Muscle of arm (tissue), 14 donors: ENCODE measurements around the gene CHORDC1. TPM values are rescaled to one million over a fixed set of nuclear protein-coding genes. Genes with fewer than 3 reads are reported as not detected.
"Not testable (repeated sequence)": the region's sequence is repeated elsewhere in the genome, so short reads cannot be mapped to it uniquely, and the experiment has no call there.

Experiments
- DNase-seq: peaks from one replicate; pipeline ENCODE4 v3.0.0-alpha.2; 2013
- long read RNA-seq, 11 donors: transcript quantifications; one replicate each; lab custom pipeline, GENCODE V29; 2026
- polyA plus RNA-seq, 12 donors: library from polyadenylated mRNA; unstranded; fragments of 120-200 nt; gene quantifications; one replicate each; pipeline ENCODE4 v1.2.1, GENCODE V29; 2013; ENCODE audit not compliant: insufficient read length in 12 of 12

CHORDC1 gene
- polyA plus RNA-seq: 10 to 100 TPM in 11 of 12 donors, not detected in 1; 34.0 to 65.7 (median 45.5) TPM
- long read RNA-seq, donor 1, partial matches to known transcripts: 19 of 23 reads
- long read RNA-seq, donor 1, other reads (novel, unspliced or antisense): 0 of 23 reads
- long read RNA-seq, donor 2, transcript CHORDC1-201 (11 exons, 2,654 nt): major isoform, 8 of 14 reads
- long read RNA-seq, donor 2, partial matches to known transcripts: 5 of 14 reads
- long read RNA-seq, donor 2, other reads (novel, unspliced or antisense): 0 of 14 reads
- long read RNA-seq, donor 3, partial matches to known transcripts: 0 of 3 reads
- long read RNA-seq, donor 3, other reads (novel, unspliced or antisense): 0 of 3 reads
- long read RNA-seq, donor 4, partial matches to known transcripts: 0 of 4 reads
- long read RNA-seq, donor 4, other reads (novel, unspliced or antisense): 0 of 4 reads
- long read RNA-seq, donor 5: 0 reads
- long read RNA-seq, donor 6, full-length matches to known transcripts: 4 of 12 reads
- long read RNA-seq, donor 6, partial matches to known transcripts: 8 of 12 reads
- long read RNA-seq, donor 6, other reads (novel, unspliced or antisense): 0 of 12 reads
- long read RNA-seq, donor 7, partial matches to known transcripts: 0 of 1 reads
- long read RNA-seq, donor 7, other reads (novel, unspliced or antisense): 0 of 1 reads
- long read RNA-seq, donor 8, full-length matches to known transcripts: 6 of 18 reads
- long read RNA-seq, donor 8, partial matches to known transcripts: 12 of 18 reads
- long read RNA-seq, donor 8, other reads (novel, unspliced or antisense): 0 of 18 reads
- long read RNA-seq, donor 9, partial matches to known transcripts: 0 of 2 reads
- long read RNA-seq, donor 9, other reads (novel, unspliced or antisense): 0 of 2 reads
- long read RNA-seq, donor 10, transcript CHORDC1-201 (11 exons, 2,654 nt): major isoform, 5 of 12 reads
- long read RNA-seq, donor 10, partial matches to known transcripts: 6 of 12 reads
- long read RNA-seq, donor 10, other reads (novel, unspliced or antisense): 0 of 12 reads
- long read RNA-seq, donor 11, partial matches to known transcripts: 10 of 16 reads
- long read RNA-seq, donor 11, other reads (novel, unspliced or antisense): 0 of 16 reads

DNA sequence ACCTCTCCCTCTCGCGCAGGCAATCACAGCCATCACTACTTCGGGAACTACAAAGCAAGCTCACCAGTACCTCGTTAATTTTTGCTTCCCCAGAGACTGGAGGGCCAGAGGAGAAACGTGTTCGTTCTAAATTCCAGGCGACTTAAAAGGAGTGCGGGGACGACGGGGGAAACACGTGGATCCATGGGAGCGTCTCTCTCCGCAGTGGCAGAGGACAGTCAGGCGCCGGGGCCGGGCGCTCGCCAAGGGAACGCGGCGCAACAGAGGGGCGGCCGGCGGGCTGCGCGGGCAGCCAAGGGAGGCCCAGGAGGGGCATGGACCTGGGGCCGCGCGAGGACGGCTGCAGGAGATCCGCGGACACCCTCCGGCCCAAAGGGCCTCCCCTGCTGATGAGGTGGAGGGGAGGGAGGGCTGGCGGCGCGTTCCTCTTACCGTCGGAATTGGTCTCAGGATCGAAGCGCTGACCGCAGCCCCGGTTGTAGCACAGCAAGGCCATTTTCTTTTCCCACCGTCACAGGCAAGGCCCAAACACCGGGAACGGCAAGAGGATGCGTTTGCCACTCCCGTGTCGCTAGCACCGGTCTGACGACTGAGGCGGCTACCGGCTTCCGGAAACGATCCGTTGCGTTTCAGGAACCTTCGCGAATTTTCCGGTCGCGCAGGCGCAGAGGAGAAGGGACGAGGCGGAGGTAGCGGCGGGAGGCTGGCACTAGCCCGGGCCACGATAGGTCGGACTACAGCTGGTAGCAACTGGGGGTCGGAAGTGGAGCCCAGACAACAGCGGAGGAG lies at the start of gene CHORDC1:
Gene CHORDC1, minus strand, starts transcription at position 591 of the 789 bp plus-strand sequence. Its CDS starts 95 bp downstream, at position 496.
- DNase-seq: peak; percentile 91

- DNase-seq: no peak
These were observed 34.3 kb upstream of the CHORDC1 start for GRCh38 chr11:90257158-90257525.

DNA sequence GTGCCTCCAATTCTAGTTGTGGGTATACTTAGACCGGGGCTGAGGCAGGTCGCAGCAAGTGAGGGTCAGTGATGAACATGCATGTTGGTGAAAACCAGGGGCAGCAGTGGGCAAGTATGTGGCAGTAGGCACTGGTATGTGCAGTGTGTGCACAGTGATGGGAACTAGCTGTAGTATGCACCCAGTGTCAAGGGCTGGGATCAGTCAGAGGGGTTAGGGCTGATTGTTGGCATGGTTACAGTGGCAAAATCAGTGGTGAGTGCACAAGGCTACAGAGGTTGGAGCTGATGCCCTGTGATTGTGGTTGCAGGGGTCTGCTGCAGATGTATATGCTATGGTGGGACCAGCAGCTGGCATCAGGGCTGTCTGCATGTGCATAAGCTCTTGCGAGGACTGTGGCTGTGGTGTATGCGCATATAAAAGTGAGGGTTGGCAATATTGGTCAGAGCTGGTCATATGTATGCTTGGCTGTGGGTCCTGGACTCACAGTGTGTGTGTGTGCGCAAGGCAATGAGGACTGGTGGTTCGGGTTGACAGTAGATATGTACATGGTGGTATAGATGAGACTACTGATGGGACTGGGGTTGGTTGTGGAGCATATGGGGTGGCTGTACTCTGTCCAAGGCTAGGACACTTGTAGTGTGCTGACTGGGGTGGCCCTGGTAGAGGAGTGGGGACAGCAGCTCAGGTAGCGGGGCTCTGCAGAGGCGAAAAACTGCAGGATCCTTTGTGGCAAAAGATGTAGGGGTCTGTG lies 33.7 kb upstream of the CHORDC1 start:
- DNase-seq: no peak

DNA sequence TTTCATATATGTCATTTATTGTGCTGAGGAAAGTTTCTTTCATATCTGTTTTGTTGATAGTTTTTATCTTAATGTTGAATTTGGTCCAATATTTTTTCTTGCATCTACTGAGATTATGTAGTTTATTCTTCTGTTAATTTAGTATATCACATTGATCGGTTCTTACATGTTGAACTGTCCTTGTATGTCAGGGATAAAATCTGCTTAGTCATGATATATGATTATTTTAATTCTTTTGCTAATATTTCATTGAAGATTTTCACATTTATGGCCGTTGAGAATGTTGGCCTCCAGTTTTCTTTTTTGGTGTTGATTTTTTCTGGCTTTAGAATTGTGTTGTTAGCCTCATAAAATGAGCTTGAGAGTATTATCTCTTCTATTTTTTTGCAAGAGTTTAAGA lies 31.2 kb upstream of the CHORDC1 start:
- no peak for DNase-seq

DNA sequence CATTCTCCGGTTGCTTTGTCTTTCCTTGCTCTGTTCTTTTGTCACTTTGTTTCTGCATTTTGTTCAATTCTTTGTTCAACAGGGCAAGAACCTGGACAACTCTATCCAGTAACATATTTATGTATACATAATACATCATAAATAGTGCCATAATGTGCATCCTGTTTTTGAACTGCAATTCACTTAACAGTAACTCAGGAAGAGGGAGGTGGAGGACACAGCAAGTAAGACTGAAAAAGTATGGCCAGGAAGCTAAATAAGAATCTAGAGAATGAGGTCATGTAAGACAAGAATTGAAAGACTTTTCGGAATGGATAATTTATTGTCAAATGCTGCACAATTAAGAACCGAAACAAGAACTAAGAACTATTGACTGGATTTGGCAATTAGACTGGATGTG lies 29.2 kb upstream of the CHORDC1 start:
- DNase-seq: no peak

DNA sequence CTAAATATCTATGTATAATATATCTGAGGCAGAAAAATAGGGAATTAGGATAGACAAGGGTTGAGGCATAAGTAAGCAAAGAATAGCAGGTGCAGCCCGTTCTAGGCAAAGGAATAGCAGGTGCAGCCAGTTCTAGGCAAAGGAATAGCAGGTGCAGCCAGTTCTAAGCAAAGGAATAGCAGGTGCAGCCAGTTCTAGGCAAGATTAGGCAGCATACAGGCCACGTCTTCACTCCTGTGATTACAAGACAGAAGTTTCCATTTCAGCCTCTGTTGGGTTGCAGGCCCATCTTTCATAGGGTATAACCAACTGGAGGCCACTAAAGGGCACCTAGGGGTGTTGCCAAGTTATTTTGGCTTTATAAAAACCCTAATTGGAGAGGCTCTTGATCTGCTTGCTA lies 28.8 kb upstream of the CHORDC1 start:
- no peak for DNase-seq

DNA sequence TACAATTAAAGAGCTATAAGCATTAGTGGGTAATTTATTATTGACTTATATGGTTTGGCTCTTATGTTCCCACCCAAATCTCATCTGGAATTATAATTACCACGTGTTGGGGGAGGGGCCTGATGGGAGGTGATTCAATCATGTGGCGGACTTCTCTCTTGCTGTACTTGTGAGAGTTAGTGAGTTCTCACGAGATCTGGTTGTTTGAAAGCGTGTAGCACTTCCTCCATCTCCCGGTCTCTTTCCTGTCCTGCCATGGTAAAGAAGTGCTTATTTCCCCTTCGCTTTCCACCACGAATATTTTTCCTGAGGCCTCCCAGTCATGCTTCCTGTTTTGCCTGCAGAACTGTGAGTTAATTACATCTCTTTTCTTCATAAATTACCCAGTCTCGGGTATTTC lies 28.1 kb upstream of the CHORDC1 start:
- no peak for DNase-seq

DNA sequence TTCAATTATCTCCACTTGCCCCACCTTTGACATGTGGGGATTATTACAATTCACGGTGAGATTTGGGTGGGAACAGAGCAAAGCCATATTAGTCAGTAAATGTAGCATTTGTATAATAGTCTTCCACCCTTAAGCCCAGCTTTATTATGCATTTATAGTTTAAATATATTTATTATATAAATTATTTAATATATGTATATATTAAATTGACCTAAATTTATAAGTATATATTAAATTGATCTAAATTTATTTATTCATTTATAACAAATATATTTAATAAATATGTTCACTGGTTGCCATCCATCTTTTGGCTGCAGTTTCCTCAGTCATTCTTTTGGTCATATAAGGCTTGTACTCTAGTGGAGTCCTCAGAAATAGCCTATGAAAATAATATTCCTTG lies 23.6 kb upstream of the CHORDC1 start:
- no peak for DNase-seq

DNA sequence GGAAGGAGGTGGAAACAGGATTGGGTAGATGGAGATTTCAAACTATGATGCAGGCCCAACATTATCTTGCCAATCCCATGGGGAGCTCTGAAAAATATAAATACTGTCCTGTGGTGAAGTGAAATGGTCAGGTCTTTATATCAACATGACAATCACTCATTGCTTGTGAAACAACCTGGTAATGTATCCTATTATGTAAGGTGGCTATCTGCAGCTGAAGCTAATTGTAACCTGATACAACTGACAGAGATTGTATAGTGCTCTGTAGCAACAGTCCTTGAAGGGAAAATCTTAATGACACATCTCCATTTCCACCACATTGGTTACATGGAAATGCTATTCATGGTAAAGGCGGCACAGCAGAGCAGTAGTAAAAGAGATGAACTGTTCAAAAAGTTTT lies 20.7 kb upstream of the CHORDC1 start:
- DNase-seq: no peak

- no peak for DNase-seq
These were observed 20.1 kb upstream of the CHORDC1 start for GRCh38 chr11:90242894-90243416.

GRCh38 chr11:90241414-90241813 lies 18.6 kb upstream of the CHORDC1 start:
- no peak for DNase-seq

GRCh38 chr11:90239967-90240636 lies 17.3 kb upstream of the CHORDC1 start:
- DNase-seq: not testable (repeated sequence)

- DNase-seq: no peak
These were observed 14.2 kb upstream of the CHORDC1 start for GRCh38 chr11:90237004-90237403.

DNA sequence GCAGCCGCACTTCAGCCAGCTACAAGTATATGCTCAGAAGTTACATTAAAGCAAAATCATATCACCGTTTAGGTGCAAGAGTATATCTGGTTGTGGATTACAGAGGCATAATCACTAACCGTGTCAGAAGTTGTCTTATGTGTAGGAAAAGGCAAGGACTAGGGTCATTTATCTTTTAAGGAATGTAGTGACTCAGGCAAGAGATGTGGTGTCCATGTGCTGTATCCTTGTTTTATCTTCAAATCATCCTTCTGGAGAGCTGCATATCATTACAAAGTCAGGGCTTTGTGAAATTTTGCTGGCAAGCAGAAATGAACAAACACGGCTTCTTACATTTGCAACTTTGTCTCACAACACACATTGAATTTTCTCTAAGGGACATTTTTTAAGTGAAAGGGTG lies 12.7 kb upstream of the CHORDC1 start:
- no peak for DNase-seq

GRCh38 chr11:90234977-90235376 lies 12.1 kb upstream of the CHORDC1 start:
- no peak for DNase-seq

DNA sequence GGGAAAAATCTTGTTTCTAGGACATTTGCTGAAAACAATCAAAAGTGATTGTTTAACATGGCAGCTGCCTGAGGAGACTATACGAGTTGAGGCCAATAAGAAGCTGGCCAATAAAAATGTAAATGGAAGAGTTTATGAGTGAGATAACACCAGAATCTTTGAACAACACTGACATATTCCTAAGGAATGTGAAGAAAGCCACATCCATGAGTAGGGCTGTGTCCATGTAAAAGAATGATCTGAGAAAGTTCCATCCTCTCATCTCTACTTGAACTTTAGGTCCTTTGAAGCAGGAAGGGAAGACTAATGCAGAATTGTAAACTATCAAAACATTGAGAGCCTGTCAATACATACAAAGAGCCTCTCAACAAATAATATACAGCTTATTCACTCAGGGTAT lies 6.9 kb upstream of the CHORDC1 start:
- DNase-seq: no peak

GRCh38 chr11:90228056-90228455 lies 5.2 kb upstream of the CHORDC1 start:
- DNase-seq: no peak

DNA sequence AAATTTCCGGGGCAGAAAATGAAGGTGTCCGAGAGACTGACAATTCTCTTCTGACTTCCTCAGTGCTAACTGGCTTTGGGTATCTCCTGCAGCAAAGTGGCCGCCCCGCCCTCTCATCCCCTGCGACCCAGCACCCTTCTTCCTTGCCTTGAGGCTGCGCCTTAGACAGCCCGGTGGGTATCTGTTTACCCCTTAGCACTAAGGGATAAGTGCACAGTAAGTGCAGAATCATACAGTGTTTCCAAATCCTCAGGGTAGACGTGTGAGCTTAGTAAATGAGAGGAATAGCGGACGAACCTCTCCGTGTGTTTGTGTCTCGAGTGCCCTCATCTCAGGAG lies 368 bp upstream of the CHORDC1 start:
- DNase-seq: no peak

- no peak for DNase-seq
These were observed 918 bp downstream of the CHORDC1 start for GRCh38 chr11:90221803-90222458.

DNA sequence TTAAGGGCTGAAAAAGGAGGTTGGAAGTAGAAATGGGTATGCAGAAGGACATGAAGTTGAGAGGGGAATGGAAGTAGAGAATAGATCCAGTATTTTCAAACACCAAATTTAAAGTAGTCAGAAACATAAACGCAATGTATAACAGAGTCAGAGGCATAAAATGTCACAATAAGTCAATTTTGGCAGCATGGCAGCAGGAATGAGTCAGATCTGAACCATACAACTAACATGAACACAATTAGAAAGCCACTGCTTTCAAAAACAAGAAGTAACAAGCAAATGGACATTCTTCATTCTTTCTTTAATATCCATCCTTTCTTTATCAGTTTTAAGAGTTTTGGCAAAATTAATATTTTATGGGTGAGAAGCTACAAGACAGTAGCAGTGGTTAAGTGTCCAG lies 2.5 kb downstream of the CHORDC1 start:
- DNase-seq: no peak
